NCI-H187 treated with DMSO at 0.1 percent for 48 hours (cell line): ENCODE measurements around the gene MEGF6.

Source experiments
- DNase-seq: peaks from one replicate; lab custom pipeline; 2025; lab: John Stamatoyannopoulos, UW

Gene MEGF6

GRCh38 chr1:3606779-3607702, 4.3 kb downstream of the MEGF6 start:
- no peak for DNase-seq

DNA sequence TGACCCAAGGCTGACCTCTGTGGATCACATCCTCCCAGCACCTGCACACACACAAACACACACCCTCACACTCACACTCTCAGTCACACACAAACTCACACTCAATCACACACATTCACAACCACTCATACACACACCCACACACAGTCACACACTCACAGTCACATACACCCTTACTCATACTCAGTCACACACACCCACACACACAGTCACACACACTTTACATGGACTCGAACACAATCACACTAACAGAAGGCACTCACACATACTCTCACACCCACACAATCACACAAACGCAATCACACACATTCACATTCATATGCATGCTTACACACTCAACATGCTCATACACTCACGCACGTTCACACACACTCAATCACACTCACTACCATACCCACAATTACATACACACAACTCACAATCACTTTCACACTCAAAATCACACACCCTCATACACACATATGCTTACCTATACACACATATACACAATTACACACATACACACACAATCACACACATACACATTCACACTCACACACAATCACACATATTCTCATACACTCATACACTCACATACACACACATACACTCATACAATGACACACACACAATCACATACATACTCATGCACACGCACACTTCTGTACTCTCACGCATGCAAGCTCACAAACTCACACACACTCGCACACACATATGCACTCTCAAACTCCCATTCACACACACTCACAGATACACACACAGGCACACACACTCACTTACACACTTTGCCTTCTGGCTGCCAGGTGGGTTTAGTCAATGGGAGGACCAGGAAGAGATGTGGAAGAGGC, 6.1 kb downstream of the MEGF6 start:
- DNase-seq, result no peak

GRCh38 chr1:3604468-3604974, 6.8 kb downstream of the MEGF6 start:
- DNase-seq, result no peak

DNA sequence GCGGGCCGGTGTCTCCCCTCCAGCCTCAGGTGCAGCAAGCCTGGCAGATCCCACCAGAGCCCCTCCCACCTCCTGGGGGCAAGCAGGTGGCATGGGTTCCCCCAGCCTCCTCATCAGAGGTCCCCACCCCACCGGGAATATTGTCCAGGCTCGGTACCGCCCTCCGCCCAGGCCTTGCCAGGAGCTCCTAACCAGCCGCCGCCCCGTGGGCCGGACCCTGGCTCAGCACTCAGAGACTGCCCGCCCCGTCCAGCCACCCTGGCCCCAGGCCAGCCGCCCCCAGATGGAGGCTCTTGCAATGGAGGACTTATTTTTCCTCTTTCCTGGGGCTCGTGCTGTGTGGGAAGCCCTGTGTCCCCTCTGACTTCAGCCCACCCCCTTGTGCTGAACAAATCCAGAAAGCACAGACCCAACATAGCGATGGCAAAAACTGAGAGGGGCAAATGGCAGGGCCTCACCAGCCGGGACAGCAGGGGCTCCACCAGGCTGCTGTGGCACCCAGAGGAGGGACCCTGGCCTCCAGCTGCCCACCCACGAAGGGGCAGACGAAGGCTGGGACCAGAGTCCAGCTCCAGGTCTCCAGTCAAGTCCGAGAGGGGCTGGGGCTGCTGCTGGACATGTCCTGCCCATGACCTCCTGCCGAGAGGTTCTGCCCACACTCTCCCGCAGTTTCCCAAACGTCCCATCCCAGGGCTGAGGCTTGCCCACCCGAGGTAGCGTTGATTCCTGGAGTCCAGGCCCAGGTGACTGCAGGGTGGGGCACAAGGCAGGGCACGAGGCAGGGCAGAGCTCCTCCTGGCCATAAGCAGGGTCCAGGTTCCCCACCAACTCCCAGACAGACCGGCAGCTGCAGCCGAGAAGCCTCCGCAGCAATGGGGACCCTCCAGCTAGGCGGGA, 7.5 kb downstream of the MEGF6 start:
- DNase-seq, result no peak

DNA sequence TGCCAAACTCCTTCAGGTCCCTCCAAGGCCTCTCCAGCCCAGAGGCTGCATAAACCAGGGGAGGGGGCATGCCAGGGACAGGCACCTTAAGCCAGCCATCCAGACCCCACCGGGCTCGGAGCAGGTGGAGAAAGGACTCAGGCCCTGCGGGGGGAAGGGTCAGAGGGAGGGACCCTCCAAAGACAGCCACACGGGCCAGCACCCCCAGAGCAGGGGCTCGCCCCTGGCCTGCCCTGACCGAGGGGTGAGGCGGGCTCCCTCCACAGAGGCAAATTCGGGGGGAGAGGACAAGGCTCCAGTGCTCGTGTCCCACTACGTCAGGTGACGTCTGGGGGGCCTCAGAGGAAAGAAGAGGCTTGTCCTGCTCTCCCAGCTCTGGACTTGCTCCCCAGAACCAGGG, 8.2 kb downstream of the MEGF6 start:
- no peak for DNase-seq

DNA sequence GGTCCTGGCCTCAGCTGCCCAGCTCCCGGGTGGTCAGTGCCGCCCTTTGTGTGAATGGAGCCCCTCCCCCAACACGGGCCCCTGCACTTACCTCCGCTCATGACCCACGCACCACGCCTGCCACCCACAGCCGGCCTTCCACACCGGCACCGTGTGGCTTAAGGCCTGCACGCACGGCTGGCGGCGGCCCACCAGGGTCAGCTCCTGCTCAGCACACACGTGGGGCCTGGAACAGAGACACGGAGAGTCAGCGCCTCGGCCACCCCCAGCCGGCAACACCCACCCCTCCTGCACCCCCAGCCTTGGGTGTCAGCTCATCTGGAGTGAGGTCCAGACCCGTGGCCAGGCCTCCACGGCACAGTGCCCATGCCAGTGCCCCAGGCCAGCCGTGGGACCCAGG, 8.9 kb downstream of the MEGF6 start:
- no peak for DNase-seq

- DNase-seq, result no peak
Measured at GRCh38 chr1:3601743-3602142, 9.6 kb downstream of the MEGF6 start.

DNA sequence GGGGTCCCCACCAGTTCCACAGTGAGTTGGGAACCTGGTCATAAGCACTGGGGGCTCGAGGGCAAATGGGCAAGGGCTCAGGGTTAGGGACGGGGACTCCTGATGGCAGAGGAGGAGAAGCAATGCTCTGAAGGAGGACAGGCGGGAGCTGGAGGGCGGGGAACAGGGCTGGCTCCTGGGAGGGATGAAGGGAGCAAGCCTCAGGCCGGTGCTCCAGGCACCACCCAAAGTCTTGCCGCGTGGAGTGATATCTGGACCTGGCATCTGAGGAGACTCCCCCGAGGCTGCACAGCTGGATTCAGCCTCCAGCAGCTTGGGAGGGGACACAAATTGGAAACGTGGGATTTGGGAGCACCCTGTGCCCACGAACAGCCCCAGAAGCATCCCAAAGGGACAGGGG, 11.0 kb downstream of the MEGF6 start:
- no peak for DNase-seq

- DNase-seq, result no peak
Measured at GRCh38 chr1:3599816-3600215, 11.5 kb downstream of the MEGF6 start.

GRCh38 chr1:3599286-3599811, 12.0 kb downstream of the MEGF6 start:
- DNase-seq, result no peak

DNA sequence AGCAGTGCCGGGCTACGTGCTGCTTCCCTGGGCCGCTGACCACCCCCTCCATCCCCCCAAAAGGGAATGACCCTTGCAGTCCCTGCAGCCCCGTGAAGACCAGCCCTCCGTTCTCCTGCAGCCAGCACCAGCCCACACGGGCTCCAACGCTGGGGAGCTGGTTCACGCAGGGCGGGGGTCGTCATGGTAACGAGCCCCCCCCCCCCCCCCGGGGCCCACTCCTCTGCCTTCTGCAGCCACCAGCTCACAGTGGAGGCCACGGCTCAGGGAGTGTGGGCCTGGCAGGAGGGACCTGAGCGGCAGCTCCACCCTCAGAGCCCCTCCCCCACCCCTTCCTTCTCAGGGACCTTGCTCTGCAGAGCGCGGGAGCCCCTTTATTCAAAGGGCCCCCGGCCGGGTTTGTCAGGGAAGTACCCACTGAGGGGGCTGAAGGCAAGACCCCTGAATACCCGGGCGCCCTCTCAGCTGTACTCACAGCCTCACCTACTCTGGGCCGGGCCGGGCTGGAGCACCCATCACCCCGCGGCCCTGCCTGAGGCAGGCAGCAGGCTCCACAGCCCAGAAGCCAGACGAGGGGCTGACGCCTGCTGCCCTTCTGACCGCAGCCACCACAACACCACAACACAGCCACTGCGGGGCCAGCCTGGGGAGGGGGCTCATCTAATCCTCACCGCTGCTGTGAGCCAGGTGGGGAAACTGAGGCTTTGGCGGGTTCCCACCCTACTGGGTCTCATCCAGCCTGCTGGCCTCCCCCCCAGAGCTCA, 12.6 kb downstream of the MEGF6 start:
- DNase-seq, result no peak

DNA sequence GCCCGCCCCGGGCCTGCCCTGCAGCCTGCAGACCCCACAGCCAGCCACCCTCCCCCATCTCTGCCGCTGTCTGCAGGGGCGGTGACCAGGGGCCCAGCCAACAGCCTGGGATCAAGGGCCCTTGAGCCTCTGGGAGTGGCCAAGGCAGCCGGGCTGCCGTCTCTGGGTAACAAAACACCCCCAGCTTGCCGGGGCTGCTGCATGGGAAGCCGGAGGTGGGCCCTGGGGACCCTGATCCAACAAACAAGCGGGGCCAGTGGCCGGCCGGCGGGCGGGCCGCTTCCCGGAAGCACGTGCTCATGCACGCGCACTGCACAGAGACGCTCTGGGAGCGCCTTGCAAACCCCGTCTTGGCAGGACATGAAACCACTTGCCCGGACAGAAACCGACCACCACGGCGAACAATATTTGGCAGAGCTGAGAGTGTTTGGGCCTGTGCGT, 13.2 kb downstream of the MEGF6 start:
- no peak for DNase-seq

DNA sequence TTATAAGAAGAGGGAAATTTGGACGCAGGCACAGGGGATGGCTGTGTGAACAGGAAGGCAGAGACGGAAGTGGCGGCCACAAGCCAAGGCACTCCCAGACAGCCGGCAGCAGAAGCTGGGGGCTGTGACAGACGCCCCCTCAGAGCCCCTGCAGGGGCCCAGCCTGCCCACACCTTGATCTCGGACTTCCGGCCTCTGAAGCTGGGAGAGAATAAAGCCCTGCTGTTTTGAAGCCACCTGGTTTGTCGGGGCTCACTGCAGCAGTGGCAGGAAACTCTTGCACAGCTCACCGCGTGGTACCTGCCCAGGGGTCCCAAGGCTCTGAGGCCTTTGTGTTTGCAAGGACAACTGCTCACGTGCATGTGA, 13.7 kb downstream of the MEGF6 start:
- DNase-seq, result no peak

DNA sequence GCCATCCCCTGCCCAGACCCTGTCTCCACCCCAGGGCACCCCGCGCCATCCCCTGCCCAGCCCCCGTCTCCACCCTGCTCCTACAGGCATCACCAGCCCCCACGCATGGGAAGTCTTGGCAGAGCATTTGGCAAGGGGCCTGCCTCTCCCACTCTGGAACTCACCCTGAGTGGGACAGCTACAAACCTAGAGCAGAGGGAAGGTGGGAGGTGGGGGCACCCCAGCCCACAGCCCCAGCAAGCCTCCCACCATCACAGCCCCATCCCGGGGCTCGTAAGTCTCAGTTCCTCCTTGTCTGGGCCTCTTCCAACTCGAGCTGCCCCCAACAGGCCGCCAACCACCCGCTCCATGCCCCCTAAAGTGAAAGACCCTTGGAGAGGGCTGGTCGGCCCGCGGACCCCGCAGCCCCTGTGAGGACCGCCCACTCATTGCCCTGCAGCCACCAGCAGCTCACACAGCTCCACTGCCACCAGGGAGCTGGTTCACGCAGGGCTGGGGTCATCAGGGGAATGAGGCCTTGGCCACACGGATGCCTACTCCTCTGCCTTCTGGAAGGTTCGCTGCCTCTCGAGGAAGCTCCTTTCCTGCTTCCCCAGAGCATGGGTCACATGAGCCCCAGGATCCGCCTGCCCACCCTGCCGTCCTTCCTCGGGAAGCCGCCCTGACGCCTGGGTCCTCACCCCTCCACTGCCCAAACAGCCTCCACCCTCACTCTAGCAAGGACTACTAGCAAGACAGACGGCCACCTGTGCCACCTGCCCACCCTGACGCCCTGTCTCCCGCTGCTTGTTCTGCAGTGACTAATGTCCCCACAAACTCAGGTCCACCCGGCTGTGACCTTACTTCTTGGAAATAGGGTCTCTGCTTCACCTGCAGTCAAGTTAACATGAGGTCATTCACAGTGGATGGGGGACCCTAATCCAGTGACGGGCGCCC, 14.4 kb downstream of the MEGF6 start:
- no peak for DNase-seq

DNA sequence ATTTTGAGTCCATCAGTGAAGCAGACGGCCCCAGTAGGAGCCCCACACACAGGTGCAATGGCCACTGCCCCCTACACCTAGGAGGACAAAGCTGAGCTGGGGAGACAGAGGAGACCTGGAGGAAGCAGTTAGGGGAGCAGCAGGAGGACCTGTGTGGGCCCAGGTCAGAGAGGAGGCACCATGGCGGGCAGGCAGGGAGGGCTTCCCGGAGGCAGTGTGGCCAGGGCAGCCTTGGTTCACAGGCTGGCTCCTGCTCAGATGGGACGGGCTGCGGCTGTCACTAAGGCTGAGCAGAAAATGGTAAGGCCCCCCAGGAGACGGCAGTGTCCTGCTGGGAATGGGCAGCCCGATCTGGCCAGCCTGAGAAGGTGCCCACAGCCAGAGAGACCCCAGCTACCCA, 15.4 kb downstream of the MEGF6 start:
- no peak for DNase-seq

DNA sequence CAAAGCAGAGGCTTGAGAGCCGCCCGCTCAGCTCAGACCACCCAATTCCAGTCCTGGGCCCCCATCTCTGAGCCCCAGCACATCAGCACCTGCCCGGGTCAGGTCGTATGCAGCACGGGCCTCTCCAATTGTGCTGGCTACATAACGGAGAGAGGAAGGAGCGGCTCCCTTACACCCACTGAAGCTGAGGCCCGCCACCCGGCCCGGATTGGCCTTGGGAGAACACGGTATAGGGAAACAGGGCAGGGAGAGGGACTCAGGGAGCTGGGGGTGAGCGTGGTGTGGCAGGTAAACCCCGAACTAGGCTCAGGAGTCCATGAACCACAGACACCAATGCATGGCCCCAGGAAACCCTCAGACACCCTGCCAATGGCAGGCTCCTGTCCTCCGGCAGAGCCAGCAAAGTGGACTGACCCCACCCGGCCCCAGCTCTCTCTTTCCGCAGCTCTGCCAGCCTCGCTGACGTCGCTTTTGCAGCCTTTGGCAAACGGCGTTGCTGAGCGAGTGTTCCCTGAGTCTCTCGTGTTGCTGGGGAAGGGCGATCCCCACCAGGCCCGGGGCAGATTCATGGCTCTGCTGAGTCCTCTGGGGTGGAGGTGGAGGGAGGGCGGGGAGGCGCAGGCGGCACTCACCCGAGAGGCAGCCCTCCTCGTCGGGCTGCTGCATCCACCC, 16.5 kb downstream of the MEGF6 start:
- DNase-seq, result no peak

DNA sequence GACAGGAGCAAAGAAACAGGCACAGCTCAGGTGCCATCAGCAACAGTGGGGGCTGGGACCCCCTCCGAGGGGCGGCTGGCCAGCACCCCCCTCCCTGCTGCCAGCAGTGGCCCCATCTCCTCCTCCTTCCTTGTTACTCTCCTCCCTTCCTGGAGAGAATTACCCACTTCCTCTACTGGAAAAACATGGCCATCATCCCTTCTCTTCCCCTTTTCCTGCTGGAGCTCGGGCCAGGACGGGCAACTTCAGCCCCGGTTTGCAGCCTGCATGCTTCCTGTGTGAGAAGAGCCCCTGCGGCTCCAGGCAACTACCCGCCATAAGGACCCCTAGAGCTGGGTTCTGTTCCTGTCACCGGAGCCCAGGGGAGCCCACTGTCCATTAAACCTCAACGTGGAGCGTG, 17.6 kb downstream of the MEGF6 start:
- no peak for DNase-seq

DNA sequence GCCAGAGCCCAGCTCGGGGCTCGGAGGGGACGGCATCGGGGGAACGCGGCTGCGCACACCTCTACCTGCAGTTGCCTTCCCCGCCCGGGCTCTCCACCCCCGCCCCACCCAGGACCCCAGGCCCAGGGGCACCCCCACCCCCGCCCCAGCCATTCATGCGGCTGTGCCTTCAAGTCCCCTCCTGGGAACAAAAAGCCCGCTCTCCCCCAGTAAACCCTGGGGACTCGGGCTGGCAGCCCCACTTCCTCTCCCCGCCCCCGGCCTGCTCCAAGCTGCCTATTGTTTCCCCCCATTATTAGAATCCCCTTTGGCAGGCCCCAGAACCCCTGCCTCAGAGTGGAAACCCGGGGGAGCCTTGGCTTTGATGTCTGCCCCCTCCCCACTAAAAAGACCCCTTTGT, 18.0 kb downstream of the MEGF6 start:
- no peak for DNase-seq
